Osteocyte (in vitro differentiated cells): ENCODE results near the gene KRT32. TPM values are rescaled to one million over a fixed set of nuclear protein-coding genes. Genes with fewer than 3 reads are reported as not detected.

Source experiments
- DNase-seq: peaks from one replicate; pipeline ENCODE4 v3.0.0; 2021; ENCODE audit warnings: mixed read lengths; ENCODE audit not compliant: unreplicated experiment; ENCODE audit errors: extremely low spot score
- H3K27ac Mint-ChIP-seq: one replicate; pipeline ENCODE4 v1.8.0; 2021; ENCODE audit warnings: mild to moderate bottlenecking, mixed read lengths; ENCODE audit not compliant: unreplicated experiment
- H3K27me3 Mint-ChIP-seq: one replicate; pipeline ENCODE4 v1.8.0; 2021; ENCODE audit warnings: mixed read lengths; ENCODE audit not compliant: unreplicated experiment
- H3K36me3 Mint-ChIP-seq: one replicate; pipeline ENCODE4 v1.8.0; 2021; ENCODE audit warnings: mixed read lengths; ENCODE audit not compliant: unreplicated experiment
- H3K4me1 Mint-ChIP-seq: one replicate; pipeline ENCODE4 v1.8.0; 2021; ENCODE audit warnings: mixed read lengths; ENCODE audit not compliant: unreplicated experiment
- H3K4me3 Mint-ChIP-seq: one replicate; pipeline ENCODE4 v1.8.0; 2021; ENCODE audit warnings: mild to moderate bottlenecking, moderate library complexity, mixed read lengths; ENCODE audit not compliant: unreplicated experiment
- H3K9me3 Mint-ChIP-seq: one replicate; pipeline ENCODE4 v1.8.0; 2021; ENCODE audit warnings: mixed read lengths; ENCODE audit not compliant: unreplicated experiment
- total RNA-seq: library from RNA; stranded (reverse); gene quantifications from 2 replicates; pipeline ENCODE4 v1.2.1, GENCODE V29; 2021
- TF ChIP-seq, protein P1 (sequence below): fragments of 200-600 bp; sonication (generic); IDR thresholded peaks from 2 replicates; pipeline ENCODE4 v1.5.0; 2021; ENCODE audit warnings: antibody characterized with exemption, mild to moderate bottlenecking, moderate library complexity

KRT32 gene
- total RNA-seq, 1 donor from 2014 or later, result not detected

DNA sequence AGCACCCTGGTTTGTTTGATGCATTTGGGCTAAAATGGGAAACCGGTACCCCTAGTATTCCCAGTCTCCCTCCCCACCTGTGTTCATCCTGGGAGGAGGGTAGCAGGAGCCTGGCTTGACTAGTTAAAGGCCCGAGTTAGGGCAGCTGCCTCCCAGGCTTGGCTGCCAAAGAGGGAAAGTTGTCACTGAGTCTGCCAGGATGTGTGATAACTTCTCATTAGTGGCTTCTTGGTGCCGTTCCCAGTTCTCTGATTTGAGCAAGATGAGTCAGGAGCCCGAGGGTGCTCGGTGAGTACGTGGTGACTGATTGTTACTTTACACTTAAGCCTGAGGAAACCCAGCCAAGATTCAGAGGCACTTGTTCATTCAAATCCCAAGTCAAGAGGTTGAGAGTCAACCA is 2.5 kb downstream of the KRT32 start:
- Mint-ChIP-seq H3K27me3 (peaks cover 8% of the 10 kb centered on the region), H3K9me3 (peaks cover 11% of the 10 kb centered on the region), H3K27ac (no peak overlapping the region), H3K4me3 (no peak overlapping the region), H3K4me1 (peaks cover 8% of the 10 kb centered on the region), H3K36me3 (no peaks in the 10 kb centered on the region)
- no peak for DNase-seq
- TF ChIP-seq, protein P1, sequence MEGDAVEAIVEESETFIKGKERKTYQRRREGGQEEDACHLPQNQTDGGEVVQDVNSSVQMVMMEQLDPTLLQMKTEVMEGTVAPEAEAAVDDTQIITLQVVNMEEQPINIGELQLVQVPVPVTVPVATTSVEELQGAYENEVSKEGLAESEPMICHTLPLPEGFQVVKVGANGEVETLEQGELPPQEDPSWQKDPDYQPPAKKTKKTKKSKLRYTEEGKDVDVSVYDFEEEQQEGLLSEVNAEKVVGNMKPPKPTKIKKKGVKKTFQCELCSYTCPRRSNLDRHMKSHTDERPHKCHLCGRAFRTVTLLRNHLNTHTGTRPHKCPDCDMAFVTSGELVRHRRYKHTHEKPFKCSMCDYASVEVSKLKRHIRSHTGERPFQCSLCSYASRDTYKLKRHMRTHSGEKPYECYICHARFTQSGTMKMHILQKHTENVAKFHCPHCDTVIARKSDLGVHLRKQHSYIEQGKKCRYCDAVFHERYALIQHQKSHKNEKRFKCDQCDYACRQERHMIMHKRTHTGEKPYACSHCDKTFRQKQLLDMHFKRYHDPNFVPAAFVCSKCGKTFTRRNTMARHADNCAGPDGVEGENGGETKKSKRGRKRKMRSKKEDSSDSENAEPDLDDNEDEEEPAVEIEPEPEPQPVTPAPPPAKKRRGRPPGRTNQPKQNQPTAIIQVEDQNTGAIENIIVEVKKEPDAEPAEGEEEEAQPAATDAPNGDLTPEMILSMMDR, result no peak

DNA sequence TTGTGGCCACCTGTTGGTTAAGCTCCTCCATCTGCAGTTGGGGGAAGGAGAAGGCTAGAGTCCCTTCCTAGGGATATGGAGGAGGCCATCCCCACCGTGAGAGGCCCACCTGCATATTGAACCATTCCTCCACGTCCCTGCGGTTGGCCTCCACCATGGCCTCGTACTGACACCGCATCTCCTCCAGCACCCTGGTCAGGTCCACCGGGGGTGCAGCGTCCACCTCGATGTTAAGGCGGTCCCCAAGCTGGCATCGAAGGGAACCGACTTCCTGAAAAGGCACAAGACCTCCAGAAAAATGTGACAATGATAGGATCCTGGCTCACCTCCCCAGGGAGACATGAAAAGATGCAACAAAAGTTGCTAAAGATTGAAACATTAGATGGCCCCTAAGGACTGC is 3.0 kb downstream of the KRT32 start:
- Mint-ChIP-seq H3K36me3 (no peaks in the 10 kb centered on the region), H3K9me3 (peaks cover 11% of the 10 kb centered on the region), H3K27me3 (peaks cover 8% of the 10 kb centered on the region), H3K4me3 (no peak overlapping the region), H3K27ac (no peak overlapping the region), H3K4me1 (peaks cover 8% of the 10 kb centered on the region)
- no peak for DNase-seq
- TF ChIP-seq, protein P1, result no peak

DNA sequence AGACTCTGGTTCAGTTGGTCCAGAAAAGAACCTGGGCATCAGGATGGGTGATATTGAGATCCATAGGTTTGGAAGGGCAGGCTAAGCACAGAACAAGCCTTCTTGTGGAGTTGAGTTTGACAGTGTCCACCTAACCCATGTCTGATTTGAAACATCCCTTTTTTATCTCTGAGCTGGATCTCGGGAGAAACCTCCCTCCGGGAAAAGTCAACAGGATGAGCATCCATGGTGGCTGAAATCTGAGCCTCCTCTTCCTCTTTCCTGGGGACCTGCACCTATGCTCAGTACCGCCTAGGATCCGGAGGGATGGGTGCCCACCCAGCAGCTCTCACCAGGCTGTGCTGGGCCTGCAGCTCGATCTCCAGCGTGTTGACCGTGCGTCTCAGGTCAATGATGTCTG is 3.4 kb downstream of the KRT32 start:
- DNase-seq, result no peak
- Mint-ChIP-seq H3K27ac (no peak overlapping the region), H3K4me1 (peaks cover 8% of the 10 kb centered on the region), H3K36me3 (no peaks in the 10 kb centered on the region), H3K27me3 (peaks cover 8% of the 10 kb centered on the region), H3K9me3 (peaks cover 11% of the 10 kb centered on the region), H3K4me3 (no peak overlapping the region)
- TF ChIP-seq, protein P1, result no peak

DNA sequence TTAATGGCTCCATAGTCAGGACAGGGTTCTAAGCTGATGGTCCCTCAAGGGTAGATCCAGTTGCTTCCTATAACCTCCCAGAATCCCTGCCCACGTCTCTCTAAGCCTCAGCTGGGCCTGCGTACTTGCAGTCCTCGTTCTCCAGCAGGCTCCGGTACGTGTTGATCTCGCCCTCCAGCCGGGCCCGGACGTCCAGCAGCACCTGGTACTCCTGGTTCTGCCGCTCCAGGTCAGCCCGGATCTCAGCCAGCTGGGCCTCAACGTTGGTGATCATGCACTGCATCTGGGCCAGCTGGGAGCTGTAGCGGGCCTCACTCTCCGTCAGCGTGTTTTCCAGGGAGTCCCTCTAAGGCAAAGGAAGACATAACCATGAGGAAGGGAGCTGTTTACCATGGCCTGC is 4.5 kb downstream of the KRT32 start:
- Mint-ChIP-seq H3K9me3 (peaks cover 1% of the 10 kb centered on the region), H3K36me3 (no peaks in the 10 kb centered on the region), H3K4me3 (no peak overlapping the region), H3K4me1 (peaks cover 8% of the 10 kb centered on the region), H3K27ac (no peak overlapping the region), H3K27me3 (peaks cover 8% of the 10 kb centered on the region)
- no peak for DNase-seq
- TF ChIP-seq, protein P1, result no peak

DNA sequence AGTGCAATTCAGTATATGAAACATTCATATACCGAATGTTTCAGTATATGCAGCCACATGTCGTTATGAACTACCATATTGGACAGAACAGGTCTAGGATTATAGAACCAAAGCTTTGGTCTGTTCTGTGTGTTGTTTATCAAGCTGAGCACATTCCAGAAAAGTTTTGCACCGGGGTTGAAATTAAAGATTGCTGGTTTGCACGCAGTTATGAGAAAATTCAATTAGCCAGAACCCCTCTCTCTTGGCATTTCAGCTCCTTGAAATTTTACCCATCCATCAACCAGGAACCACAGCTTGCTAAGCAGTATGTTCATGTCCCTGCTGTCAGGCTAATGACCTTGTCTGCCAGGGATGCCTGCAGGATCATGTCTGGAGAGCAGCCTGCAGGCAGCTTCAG is 9.5 kb downstream of the KRT32 start:
- no peak for DNase-seq
- Mint-ChIP-seq H3K27ac (no peak overlapping the region), H3K27me3 (peaks cover 8% of the 10 kb centered on the region), H3K4me1 (no peaks in the 10 kb centered on the region), H3K4me3 (no peak overlapping the region), H3K36me3 (no peaks in the 10 kb centered on the region), H3K9me3 (no peaks in the 10 kb centered on the region)
- TF ChIP-seq, protein P1, result no peak
